Transverse colon (tissue), 4 donors: ENCODE data around the gene TP53BP2. TPM values are rescaled to one million over a fixed set of nuclear protein-coding genes. Genes with fewer than 3 reads are reported as not detected.
A peak's percentile ranks its signal among the peaks of the same experiment; 100 is the strongest.
"Not testable (repeated sequence)": the region's sequence is repeated elsewhere in the genome, so short reads cannot be mapped to it uniquely, and the experiment has no call there.

Experiments
- DNase-seq: peaks from one replicate; pipeline ENCODE4 v3.0.0-alpha.2; 2019
- H3K27ac ChIP-seq, 4 donors: fragments of 200-600 bp; sonication (generic); 2 replicates each; pipeline ENCODE4 v1.5.1; 2016 to 2018; ENCODE audit warnings: inconsistent platforms in 4 of 4
- H3K27me3 ChIP-seq: fragments of 200-600 bp; sonication (generic); 2 replicates; pipeline ENCODE4 v1.5.1; 2017; ENCODE audit warnings: inconsistent platforms
- H3K36me3 ChIP-seq, 4 donors: fragments of 200-600 bp; sonication (generic); 2 replicates each; pipeline ENCODE4 v1.5.1; 2017 to 2019; ENCODE audit warnings: inconsistent platforms in 4 of 4
- H3K4me1 ChIP-seq, 4 donors: fragments of 200-600 bp; sonication (generic); 2 replicates each; pipeline ENCODE4 v1.5.1; 2017 to 2020; ENCODE audit warnings: inconsistent platforms in 4 of 4
- H3K4me3 ChIP-seq, 4 donors: fragments of 200-600 bp; sonication (generic); 1 replicate in 1 of 4; 2 replicates in 3 of 4; pipeline versions ENCODE4 v1.5.1 to v1.6.1; 2017 to 2019; ENCODE audit warnings: inconsistent platforms in 4 of 4
- H3K9me3 ChIP-seq, 2 donors: fragments of 200-600 bp; sonication (generic); 2 replicates each; pipeline ENCODE4 v1.5.1; 2017 to 2019; ENCODE audit warnings: inconsistent platforms in 2 of 2
- EP300 ChIP-seq: sonication (generic); formaldehyde crosslinking; IDR thresholded peaks from one replicate; pipeline ENCODE4 v1.6.1; 2017; ENCODE audit warnings: antibody characterized with exemption, low read depth
- POLR2A ChIP-seq: fragments of 450-650 bp; IDR thresholded peaks from one replicate; pipeline ENCODE4 v1.6.1; 2016; ENCODE audit warnings: antibody characterized with exemption, mild to moderate bottlenecking, moderate library complexity
- POLR2AphosphoS5 ChIP-seq, 3 donors: sonication (generic); formaldehyde crosslinking; IDR thresholded peaks; one replicate each; pipeline ENCODE4 v1.6.1; 2016; ENCODE audit warnings: antibody characterized with exemption in 3 of 3
- WGBS, 2 donors: methylation state at CpG; one replicate each; pipeline ENCODE4 v1.1.5; 2018; ENCODE audit warnings: low coverage in 1 of 2; 5-methylcytosine and 5-hydroxymethylcytosine counted together
- in situ Hi-C, 4 donors: fragments of 200-750 bp; cut with MboI; loops; one replicate each; pipeline versions ENCODE4 v1.15.0 to v1.15.1; 2017; ENCODE audit warnings: low sequenced_read_pairs in 3 of 4, low pct_ligation_motif_present in 1 of 4, low pct_unique_long_range_greater_than_20kb in 1 of 4
- intact Hi-C: fragments of 100-400 bp; cut with DNase I; formaldehyde crosslinking; loops from one replicate; pipeline ENCODE4 v1.15.1; 2023; ENCODE audit warnings: low total_unique reads
- total RNA-seq, 4 donors: library from RNA; depleted of rRNA; stranded (reverse); fragments of >200 nt; gene quantifications; one replicate each; pipeline ENCODE4 v1.1.0, GENCODE V29; 2016
- TF ChIP-seq, protein P1 (sequence below), 5 experiments: fragments of 200-600 bp in 3 of 5; fragments of 450-650 bp in 2 of 5; sonication (generic) in 3 of 5; IDR thresholded peaks; 1 replicate in 2 of 5; 2 replicates in 3 of 5; pipeline ENCODE4 v1.5.1; 2016 to 2017; ENCODE audit warnings: antibody characterized with exemption in 5 of 5, inconsistent platforms in 3 of 5, mild to moderate bottlenecking in 2 of 5, moderate library complexity in 1 of 5

Gene TP53BP2
- total RNA-seq, 4 donors from 2014 or later: 11.9 to 82.7 (median 31.2) TPM

DNA sequence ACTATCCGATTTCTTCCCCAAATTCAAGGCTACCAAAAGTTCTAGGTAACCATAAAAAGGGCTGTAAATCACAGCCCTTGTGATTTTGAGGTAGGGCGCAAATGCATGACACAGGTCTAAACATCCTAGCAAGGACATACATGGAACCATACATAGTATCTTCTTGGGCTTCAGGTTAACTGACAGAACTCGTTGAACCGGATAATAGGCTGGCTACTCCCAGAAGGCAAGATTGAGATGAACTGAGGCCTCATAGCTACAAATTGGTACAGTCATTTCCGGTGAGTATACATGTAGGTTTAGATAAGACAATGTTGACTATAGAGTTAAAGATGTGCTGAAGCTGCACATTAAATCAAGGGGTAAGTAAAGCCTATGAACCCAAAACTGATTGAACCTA, 27.3 kb upstream of the TP53BP2 start:
- no peak overlapping the region for H3K27ac ChIP-seq
- no peak for DNase-seq
- no peaks in the 10 kb centered on the region for H3K4me1 ChIP-seq
- no peaks in the 10 kb centered on the region for H3K9me3 ChIP-seq
- 83 to 84% methylated on average over 5 of the region's 5 CpGs for WGBS, 2 donors
- H3K27me3 ChIP-seq: peaks cover 3% of the 10 kb centered on the region
- H3K36me3 ChIP-seq: no peaks in the 10 kb centered on the region
- no peak for TF ChIP-seq POLR2AphosphoS5 (IDR thresholded peaks at IDR 0.05)
- TF ChIP-seq EP300: no peak
- TF ChIP-seq POLR2A: no peak
- TF ChIP-seq, protein P1, sequence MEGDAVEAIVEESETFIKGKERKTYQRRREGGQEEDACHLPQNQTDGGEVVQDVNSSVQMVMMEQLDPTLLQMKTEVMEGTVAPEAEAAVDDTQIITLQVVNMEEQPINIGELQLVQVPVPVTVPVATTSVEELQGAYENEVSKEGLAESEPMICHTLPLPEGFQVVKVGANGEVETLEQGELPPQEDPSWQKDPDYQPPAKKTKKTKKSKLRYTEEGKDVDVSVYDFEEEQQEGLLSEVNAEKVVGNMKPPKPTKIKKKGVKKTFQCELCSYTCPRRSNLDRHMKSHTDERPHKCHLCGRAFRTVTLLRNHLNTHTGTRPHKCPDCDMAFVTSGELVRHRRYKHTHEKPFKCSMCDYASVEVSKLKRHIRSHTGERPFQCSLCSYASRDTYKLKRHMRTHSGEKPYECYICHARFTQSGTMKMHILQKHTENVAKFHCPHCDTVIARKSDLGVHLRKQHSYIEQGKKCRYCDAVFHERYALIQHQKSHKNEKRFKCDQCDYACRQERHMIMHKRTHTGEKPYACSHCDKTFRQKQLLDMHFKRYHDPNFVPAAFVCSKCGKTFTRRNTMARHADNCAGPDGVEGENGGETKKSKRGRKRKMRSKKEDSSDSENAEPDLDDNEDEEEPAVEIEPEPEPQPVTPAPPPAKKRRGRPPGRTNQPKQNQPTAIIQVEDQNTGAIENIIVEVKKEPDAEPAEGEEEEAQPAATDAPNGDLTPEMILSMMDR (IDR thresholded peaks at IDR 0.05): no peak
- H3K4me3 ChIP-seq: no peak overlapping the region
- in situ Hi-C loops: no loop called here
- intact Hi-C loops: no loop called here

DNA sequence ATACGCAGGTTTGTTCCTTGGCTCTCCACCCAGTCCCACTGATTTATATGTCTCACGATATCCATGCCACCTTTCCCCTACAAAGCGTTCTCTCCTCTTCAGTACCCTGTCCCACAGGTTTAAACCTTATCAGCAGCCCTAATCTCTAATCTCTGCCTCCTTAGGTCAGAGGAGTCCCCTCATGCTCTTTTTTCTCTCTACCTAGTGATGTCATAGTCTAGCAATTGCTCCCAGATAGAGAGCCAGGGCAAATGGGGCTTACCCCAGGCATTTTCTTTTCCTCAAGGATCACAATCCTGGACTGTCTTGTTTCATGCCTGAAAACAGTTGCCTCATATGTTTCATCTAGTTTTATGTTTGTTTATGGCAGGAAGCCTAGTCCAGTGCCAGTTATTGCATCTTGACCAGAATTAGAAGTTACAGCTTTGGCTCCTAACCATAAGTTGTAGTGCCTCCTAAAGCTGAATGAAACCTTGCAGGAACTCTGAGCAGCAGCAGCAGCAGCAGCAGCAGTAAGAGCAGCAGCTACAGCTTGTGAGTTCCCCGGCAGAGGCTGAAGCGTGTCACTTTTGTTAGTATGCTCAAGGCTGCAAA, 26.7 kb upstream of the TP53BP2 start:
- DNase-seq: no peak
- Histone ChIP-seq H3K27ac (no peak overlapping the region), H3K4me3 (no peak overlapping the region), H3K9me3 (no peaks in the 10 kb centered on the region), H3K4me1 (no peaks in the 10 kb centered on the region), H3K36me3 (no peaks in the 10 kb centered on the region), H3K27me3 (peaks cover 3% of the 10 kb centered on the region)
- WGBS, 2 donors: 47 to 65% methylated on average over 4 to 5 of the region's 5 CpGs
- intact Hi-C loops (no loop called here), in situ Hi-C loops (no loop called here)
- TF ChIP-seq, protein P1 (IDR thresholded peaks at IDR 0.05): no peak
- peak in 1 of 3 donors; percentile 43 for TF ChIP-seq POLR2AphosphoS5 (IDR thresholded peaks at IDR 0.05)
- TF ChIP-seq POLR2A: no peak

DNA sequence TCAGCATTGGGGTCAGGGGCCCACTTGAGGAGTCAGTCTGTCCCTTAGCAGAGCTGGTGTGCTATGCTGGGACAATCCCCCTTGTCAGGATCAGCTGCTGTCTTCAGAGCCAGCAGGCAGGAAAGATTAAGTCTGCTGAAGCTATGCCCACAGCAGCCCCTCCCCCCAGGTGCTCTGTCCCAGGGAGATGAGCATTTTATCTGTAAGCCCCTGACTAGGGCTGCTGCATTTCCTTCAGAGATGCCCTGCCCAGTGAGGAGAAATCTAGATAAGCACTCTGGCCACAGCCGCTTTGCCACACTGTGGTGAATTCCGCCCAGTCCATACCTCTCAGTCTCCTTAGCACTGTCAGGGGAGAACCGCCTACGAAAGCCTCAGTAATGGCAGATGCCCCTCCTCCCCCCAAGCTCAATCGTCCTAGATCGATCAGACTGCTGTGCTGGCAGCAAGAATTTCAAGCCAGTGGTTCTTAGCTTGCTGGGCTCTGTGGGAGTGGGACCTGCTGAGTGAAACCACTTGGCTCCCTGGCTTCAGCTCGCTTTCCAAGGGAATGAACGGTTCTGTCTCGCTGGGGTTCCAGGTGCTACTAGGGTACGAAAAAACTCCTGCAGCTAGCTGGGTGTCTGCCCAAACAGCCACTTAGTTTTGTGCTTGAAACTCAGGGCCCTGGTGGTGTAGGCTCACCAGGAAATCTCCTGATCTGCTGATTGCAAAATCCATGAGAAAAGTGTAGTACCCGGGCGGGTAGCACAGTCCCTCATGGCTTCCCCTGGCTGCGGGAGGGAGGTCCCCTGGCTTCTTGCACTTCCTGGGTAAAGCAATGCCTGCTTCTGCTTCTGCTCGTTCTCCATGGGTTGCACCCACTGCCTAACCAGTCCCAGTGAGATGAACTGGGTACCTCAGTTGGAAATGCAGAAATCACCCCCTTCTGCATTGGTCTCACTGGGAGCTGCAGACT, 25.1 kb upstream of the TP53BP2 start:
- intact Hi-C loops: no loop called here
- in situ Hi-C loops: no loop called here
- Histone ChIP-seq H3K4me1 (no peaks in the 10 kb centered on the region), H3K36me3 (no peaks in the 10 kb centered on the region), H3K4me3 (no peak overlapping the region), H3K27me3 (peaks cover 3% of the 10 kb centered on the region), H3K9me3 (no peaks in the 10 kb centered on the region), H3K27ac (no peak overlapping the region)
- no peak for DNase-seq
- no peak for TF ChIP-seq POLR2AphosphoS5 (IDR thresholded peaks at IDR 0.05)
- no peak for TF ChIP-seq POLR2A
- TF ChIP-seq, protein P1 (IDR thresholded peaks at IDR 0.05): no peak
- no peak for TF ChIP-seq EP300
- whole genome bisulfite sequencing, 2 donors: 59 to 85% methylated on average over 6 to 14 of the region's 14 CpGs

DNA sequence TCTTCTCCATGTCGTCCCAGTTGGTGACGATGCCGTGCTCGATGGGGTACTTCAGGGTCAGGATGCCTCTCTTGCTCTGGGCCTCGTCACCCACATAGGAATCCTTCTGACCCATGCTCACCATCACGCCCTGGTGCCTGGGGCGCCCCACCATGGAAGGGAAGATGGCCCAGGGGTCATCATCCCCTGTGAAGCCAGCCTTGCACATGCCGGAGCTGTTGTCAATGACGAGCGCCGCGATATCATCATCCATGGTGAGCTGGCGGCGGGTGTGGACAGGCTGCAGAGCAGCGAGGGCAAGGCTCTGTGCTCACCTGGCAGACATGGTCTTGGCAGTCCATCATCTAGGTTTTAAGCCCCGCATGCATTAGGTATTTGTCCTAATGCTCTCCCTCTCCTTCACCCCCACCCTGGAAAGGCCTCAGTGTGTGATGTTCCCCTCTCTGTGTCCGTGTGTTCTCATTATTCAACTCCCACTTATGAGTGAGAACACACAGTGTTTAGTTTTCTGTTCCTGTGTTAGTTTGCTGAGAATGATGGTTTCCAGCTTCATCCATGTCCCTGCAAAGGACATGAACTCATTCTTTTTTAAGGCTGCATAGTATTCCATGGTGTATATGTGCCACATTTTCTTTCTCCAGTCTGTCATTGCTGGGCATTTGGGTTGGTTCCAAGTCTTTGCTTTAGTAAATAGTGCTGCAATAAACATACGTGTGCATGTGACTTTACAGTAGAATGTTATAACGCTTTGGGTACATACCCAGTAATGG, 19.0 kb upstream of the TP53BP2 start:
- WGBS, 2 donors: 14 to 92% methylated on average over 1 to 19 of the region's 19 CpGs
- H3K36me3 ChIP-seq, H3K27ac ChIP-seq, H3K9me3 ChIP-seq, H3K4me3 ChIP-seq, H3K27me3 ChIP-seq, H3K4me1 ChIP-seq, in situ Hi-C loops, intact Hi-C loops, DNase-seq: not testable (repeated sequence)
